Measurements from ENCODE around the gene SUN5. TPM values are rescaled to one million over a fixed set of nuclear protein-coding genes. Genes with fewer than 3 reads are reported as not detected.

SUN5 gene
- total RNA-seq, 4 donors from 2014 or later = not detected

- Histone ChIP-seq H3K4me1 (no peaks in the 10 kb centered on the region), H3K27ac (no peak overlapping the region), H3K9me3 (no peaks in the 10 kb centered on the region), H3K4me3 (no peak overlapping the region), H3K27me3 (no peaks in the 10 kb centered on the region), H3K36me3 (no peaks in the 10 kb centered on the region)
- intact Hi-C loops (cut with DNase I; ENCODE audit: low total_unique reads) = no loop called here
- DNase-seq = no peak
- TF ChIP-seq CTCF (IDR thresholded peaks at IDR 0.05) (no peak), POLR2A (IDR thresholded peaks at IDR 0.05) (no peak)
Observed at GRCh38 chr20:32966881-32967781, 37.1 kb downstream of the SUN5 start.

GRCh38 chr20:32966382-32966781 lies 37.9 kb downstream of the SUN5 start:
- no peaks in the 10 kb centered on the region for H3K9me3 ChIP-seq
- no peak overlapping the region for H3K27ac ChIP-seq
- H3K36me3 ChIP-seq = no peaks in the 10 kb centered on the region
- no peaks in the 10 kb centered on the region for H3K27me3 ChIP-seq
- DNase-seq = no peak
- H3K4me1 ChIP-seq = no peaks in the 10 kb centered on the region
- intact Hi-C loops (cut with DNase I; ENCODE audit: low total_unique reads) = no loop called here
- no peak overlapping the region for H3K4me3 ChIP-seq
- TF ChIP-seq CTCF (IDR thresholded peaks at IDR 0.05) (no peak), POLR2A (IDR thresholded peaks at IDR 0.05) (no peak)

GRCh38 chr20:32965581-32966373 lies 38.5 kb downstream of the SUN5 start:
- no peaks in the 10 kb centered on the region for H3K4me1 ChIP-seq
- intact Hi-C loops (cut with DNase I; ENCODE audit: low total_unique reads) = no loop called here
- no peak overlapping the region for H3K27ac ChIP-seq
- H3K27me3 ChIP-seq = no peaks in the 10 kb centered on the region
- no peaks in the 10 kb centered on the region for H3K9me3 ChIP-seq
- H3K4me3 ChIP-seq = no peak overlapping the region
- TF ChIP-seq CTCF (IDR thresholded peaks at IDR 0.05) (no peak), POLR2A (IDR thresholded peaks at IDR 0.05) (no peak)
- H3K36me3 ChIP-seq = no peaks in the 10 kb centered on the region
- no peak for DNase-seq

GRCh38 chr20:32965115-32965514 lies 39.1 kb downstream of the SUN5 start:
- Histone ChIP-seq H3K9me3 (no peaks in the 10 kb centered on the region), H3K36me3 (no peaks in the 10 kb centered on the region), H3K27me3 (no peaks in the 10 kb centered on the region), H3K27ac (no peak overlapping the region), H3K4me1 (no peaks in the 10 kb centered on the region), H3K4me3 (no peak overlapping the region)
- no peak for TF ChIP-seq CTCF (IDR thresholded peaks at IDR 0.05)
- TF ChIP-seq POLR2A (IDR thresholded peaks at IDR 0.05) = no peak
- DNase-seq = no peak
- intact Hi-C loops (cut with DNase I; ENCODE audit: low total_unique reads) = no loop called here

GRCh38 chr20:32964575-32964974 lies 39.7 kb downstream of the SUN5 start:
- Histone ChIP-seq H3K4me3 (no peak overlapping the region), H3K36me3 (no peaks in the 10 kb centered on the region), H3K27me3 (no peaks in the 10 kb centered on the region), H3K9me3 (no peaks in the 10 kb centered on the region), H3K27ac (no peak overlapping the region), H3K4me1 (no peaks in the 10 kb centered on the region)
- no peak for DNase-seq
- TF ChIP-seq POLR2A (IDR thresholded peaks at IDR 0.05) (no peak), CTCF (IDR thresholded peaks at IDR 0.05) (no peak)
- intact Hi-C loops (cut with DNase I; ENCODE audit: low total_unique reads) = no loop called here

Measured in uterus (tissue), 4 donors.